CD4-positive, alpha-beta T cell (primary cell): ENCODE data around the gene MYBPHL. TPM values are rescaled to one million over a fixed set of nuclear protein-coding genes. Genes with fewer than 3 reads are reported as not detected.
A peak's percentile ranks its signal among the peaks of the same experiment; 100 is the strongest.

ENCODE experiments used
- ATAC-seq: fragments of 200-7000 bp; cut with Tn5 transposase; one replicate; pipeline ENCODE4 v1.10.0; 2022; ENCODE audit warnings: mild to moderate bottlenecking; ENCODE audit not compliant: poor library complexity
- CTCF ChIA-PET: fragments of 350-600 bp; sonication (Branson Sonifier 250); formaldehyde crosslinking; loops from one replicate; lab custom pipeline; 2021; ENCODE audit warnings: antibody characterized with exemption, inconsistent platforms; lab: Charles Lee
- POLR2A ChIA-PET: fragments of 350-600 bp; sonication (Branson Sonifier 250); formaldehyde crosslinking; loops from one replicate; lab custom pipeline; 2021; ENCODE audit warnings: antibody characterized with exemption, inconsistent platforms; lab: Charles Lee
- DNase-seq, 14 experiments: peaks; one replicate each; pipeline ENCODE4 v3.0.0-alpha.2; 2013 to 2020; ENCODE audit warnings: mixed read lengths in 2 of 14
- H3K27ac ChIP-seq, 2 donors: one replicate each; pipeline versions ENCODE4 v1.5.1 to v1.7.0; 2013; ENCODE audit warnings: low read length in 2 of 2, low read depth in 1 of 2, mild to moderate bottlenecking in 1 of 2
- H3K27me3 ChIP-seq, 2 experiments: 1 replicate in 1 of 2; 2 replicates in 1 of 2; pipeline versions ENCODE4 v1.6.1 to v1.7.0; 2013; ENCODE audit warnings: low read length in 2 of 2, control low read depth in 1 of 2, mild to moderate bottlenecking in 1 of 2, moderate library complexity in 1 of 2; ENCODE audit not compliant: insufficient read depth in 2 of 2, control insufficient read depth in 1 of 2
- H3K36me3 ChIP-seq: one replicate; pipeline ENCODE4 v1.6.1; 2013; ENCODE audit warnings: low read length, control low read depth; ENCODE audit not compliant: insufficient read depth
- H3K4me1 ChIP-seq: one replicate; pipeline ENCODE4 v1.6.1; 2013; ENCODE audit warnings: low read length, control low read depth; ENCODE audit not compliant: insufficient read depth
- H3K4me3 ChIP-seq: one replicate; pipeline ENCODE4 v1.5.1; 2013; ENCODE audit warnings: mild to moderate bottlenecking, low read length, moderate library complexity
- H3K9me3 ChIP-seq, 2 experiments: 1 replicate in 1 of 2; 2 replicates in 1 of 2; pipeline versions ENCODE4 v1.6.1 to v1.7.0; 2013; ENCODE audit warnings: low read length in 2 of 2, mild to moderate bottlenecking in 2 of 2, control low read depth in 1 of 2, moderate library complexity in 1 of 2; ENCODE audit not compliant: control insufficient read depth in 1 of 2, insufficient read depth in 1 of 2
- H3K27ac Mint-ChIP-seq: one replicate; pipeline ENCODE4 v1.8.0; 2020; ENCODE audit warnings: mixed read lengths
- H3K27me3 Mint-ChIP-seq: one replicate; pipeline ENCODE4 v1.8.0; 2021; ENCODE audit warnings: mixed read lengths
- H3K36me3 Mint-ChIP-seq: one replicate; pipeline ENCODE4 v1.8.0; 2021; ENCODE audit warnings: low read depth, mixed read lengths
- H3K4me1 Mint-ChIP-seq: one replicate; pipeline ENCODE4 v1.8.0; 2021; ENCODE audit warnings: low read depth, mixed read lengths
- H3K4me3 Mint-ChIP-seq: one replicate; pipeline ENCODE4 v1.8.0; 2020; ENCODE audit warnings: mild to moderate bottlenecking, mixed read lengths
- H3K9me3 Mint-ChIP-seq: one replicate; pipeline ENCODE4 v1.8.0; 2020; ENCODE audit warnings: mixed read lengths
- CTCF ChIP-seq: fragments of 200-600 bp; IDR thresholded peaks from one replicate; pipeline ENCODE4 v1.8.0; 2022; ENCODE audit warnings: antibody characterized with exemption, mild to moderate bottlenecking
- intact Hi-C, 2 experiments: fragments of 100-400 bp; cut with DNase I in 1 of 2; cut with micrococcal nuclease in 1 of 2; formaldehyde crosslinking; loops; one replicate each; pipeline versions ENCODE4 v1.15.1 to v1.9.0; 2023 to 2025; cut with DNase I, micrococcal nuclease
- total RNA-seq, 174 experiments: library from RNA in 2 of 174; stranded (reverse) in 2 of 174; gene quantifications; one replicate each; pipeline ENCODE4 v1.2.3 and lab custom pipeline; 2021 to 2026

The MYBPHL gene
- total RNA-seq, 2 experiments from 2014 or later: not detected

- H3K36me3 Mint-ChIP-seq: peaks cover 8% of the 10 kb centered on the region
- no peak for ATAC-seq
- ChIA-PET POLR2A (no interaction called here), CTCF (interaction anchor here (1.3 to 3.5 kb wide), 2 partner anchors 253 kb away, joined by 4 to 26 read pairs; no protein-coding TSS in a partner anchor)
- no peak overlapping the region for H3K27ac ChIP-seq
- H3K27ac Mint-ChIP-seq: no peak overlapping the region
- peaks cover 19% of the 10 kb centered on the region for H3K4me1 Mint-ChIP-seq
- intact Hi-C loops: loop anchor here (2.0 to 10.0 kb wide), 5 partner anchors 67 to 705 kb away; partner anchors contain the start of genes AHCYL1 (in 1 of the 2), ATXN7L2 (in 1 of the 2) and SARS1 (in 1 of the 2)
- H3K9me3 Mint-ChIP-seq: no peaks in the 10 kb centered on the region
- H3K9me3 ChIP-seq: no peaks in the 10 kb centered on the region
- no peak overlapping the region for H3K4me3 ChIP-seq
- TF ChIP-seq CTCF: no peak
- H3K36me3 ChIP-seq: no peaks in the 10 kb centered on the region
- no peaks in the 10 kb centered on the region for H3K27me3 ChIP-seq
- H3K4me3 Mint-ChIP-seq: no peak overlapping the region
- no peaks in the 10 kb centered on the region for H3K27me3 Mint-ChIP-seq
- peaks cover 34% of the 10 kb centered on the region for H3K4me1 ChIP-seq
- no peak for DNase-seq
These were observed 27.1 kb downstream of the MYBPHL start for GRCh38 chr1:109279615-109280278.

- POLR2A ChIA-PET: no interaction called here
- Histone ChIP-seq H3K27me3 (no peaks in the 10 kb centered on the region), H3K4me1 (peaks cover 19% of the 10 kb centered on the region), H3K27ac (no peak overlapping the region), H3K36me3 (no peaks in the 10 kb centered on the region), H3K9me3 (no peaks in the 10 kb centered on the region), H3K4me3 (no peak overlapping the region)
- no peak overlapping the region for H3K4me3 Mint-ChIP-seq
- CTCF ChIA-PET: interaction anchor here (0.5 to 3.5 kb wide), 9 partner anchors 8 to 255 kb away, joined by 3 to 26 read pairs (median 4); partner anchors contain the start of genes CYB561D1 and SORT1
- H3K27me3 Mint-ChIP-seq: no peaks in the 10 kb centered on the region
- ATAC-seq (peak; percentile 78), DNase-seq (peak; percentile 34 to 76 (median 48))
- no peak overlapping the region for H3K27ac Mint-ChIP-seq
- H3K4me1 Mint-ChIP-seq: peaks cover 4% of the 10 kb centered on the region
- no peaks in the 10 kb centered on the region for H3K36me3 Mint-ChIP-seq
- H3K9me3 Mint-ChIP-seq: no peaks in the 10 kb centered on the region
- intact Hi-C loops: loop anchor here (1.0 to 2.0 kb wide), 3 partner anchors 122 to 256 kb away; no protein-coding TSS in a partner anchor
- peak; percentile 79 for TF ChIP-seq CTCF
These were observed 29.2 kb downstream of the MYBPHL start for GRCh38 chr1:109277434-109278204.

- Histone ChIP-seq H3K4me1 (peaks cover 6% of the 10 kb centered on the region), H3K27ac (no peak overlapping the region), H3K9me3 (no peaks in the 10 kb centered on the region), H3K4me3 (no peak overlapping the region), H3K36me3 (no peaks in the 10 kb centered on the region), H3K27me3 (no peaks in the 10 kb centered on the region)
- ChIA-PET POLR2A (no interaction called here), CTCF (interaction anchor here (3.5 kb wide), 1 partner anchor 256 kb away, joined by 26 read pairs; no protein-coding TSS in a partner anchor)
- Mint-ChIP-seq H3K27ac (no peak overlapping the region), H3K4me1 (no peaks in the 10 kb centered on the region), H3K9me3 (no peaks in the 10 kb centered on the region), H3K27me3 (no peaks in the 10 kb centered on the region), H3K36me3 (no peaks in the 10 kb centered on the region), H3K4me3 (no peak overlapping the region)
- no peak for TF ChIP-seq CTCF
- DNase-seq (no peak), ATAC-seq (no peak)
- intact Hi-C loops: loop anchor here in 1 of 2 experiments (2.0 kb wide), 1 partner anchor 257 kb away; no protein-coding TSS in a partner anchor
These were observed 31.0 kb downstream of the MYBPHL start for GRCh38 chr1:109275706-109276345.
